HT-29 (cell line): ENCODE data around the gene LRRC8D. TPM values are rescaled to one million over a fixed set of nuclear protein-coding genes. Genes with fewer than 3 reads are reported as not detected.

Experiments
- total RNA-seq: library from RNA; depleted of rRNA; stranded (reverse); fragments of >200 nt; shearing (Covaris generic); gene quantifications from 2 replicates; pipeline ENCODE4 v1.2.3, GENCODE V29; 2014; rRNA removed

Gene LRRC8D
- total RNA-seq, 1 experiment from 2014 or later: 16.7 TPM

Other genes with a start within 250 kb of the LRRC8D start
- 2.9 TPM in 2 replicates for gene LRRC8C, start 187.9 kb upstream of the LRRC8D start, total RNA-seq
- 4.4 and 6.8 TPM in 2 replicates for gene ZNF326, start 174.1 kb downstream of the LRRC8D start, total RNA-seq